ENCODE measurements around the gene INCENP.

GRCh38 chr11:62082292-62082657, 41.5 kb upstream of the INCENP start:
- no peak for TF ChIP-seq CTCF (IDR thresholded peaks at IDR 0.05)
- no peak for TF ChIP-seq RAD21 (IDR thresholded peaks at IDR 0.05; ENCODE audit: low read length)
- TF ChIP-seq MAX (IDR thresholded peaks at IDR 0.05; ENCODE audit: low read depth): no peak
- no peak for TF ChIP-seq POLR2AphosphoS5 (IDR thresholded peaks at IDR 0.05; ENCODE audit: low read depth, low read length)
- TF ChIP-seq EP300 (IDR thresholded peaks at IDR 0.05; ENCODE audit: borderline replicate concordance in 1 of 2, low read depth in 1 of 2, low read length in 1 of 2): no peak
- TF ChIP-seq ELF1 (IDR thresholded peaks at IDR 0.05): no peak
- TF ChIP-seq SIN3A (IDR thresholded peaks at IDR 0.05; ENCODE audit: borderline replicate concordance, low read depth, low read length): no peak
- no peak for TF ChIP-seq RCOR1 (IDR thresholded peaks at IDR 0.05; ENCODE audit: low read length)
- TF ChIP-seq TAF1 (IDR thresholded peaks at IDR 0.05; ENCODE audit: borderline replicate concordance, low read depth, low read length): no peak
- no peak for TF ChIP-seq REST (IDR thresholded peaks at IDR 0.05; ENCODE audit: low read depth, low read length)

Measured in SK-N-SH (cell line).